Epithelial cell of prostate (primary cell): ENCODE data around the gene TEAD1.

Experiments
- DNase-seq: peaks from one replicate; pipeline ENCODE4 v3.0.0-alpha.2; 2011; ENCODE audit warnings: low read depth, low spot score
- H3K27ac ChIP-seq: fragments of 450-650 bp; 2 replicates; pipeline ENCODE4 v1.5.1; 2017; ENCODE audit warnings: mild to moderate bottlenecking

The TEAD1 gene

DNA sequence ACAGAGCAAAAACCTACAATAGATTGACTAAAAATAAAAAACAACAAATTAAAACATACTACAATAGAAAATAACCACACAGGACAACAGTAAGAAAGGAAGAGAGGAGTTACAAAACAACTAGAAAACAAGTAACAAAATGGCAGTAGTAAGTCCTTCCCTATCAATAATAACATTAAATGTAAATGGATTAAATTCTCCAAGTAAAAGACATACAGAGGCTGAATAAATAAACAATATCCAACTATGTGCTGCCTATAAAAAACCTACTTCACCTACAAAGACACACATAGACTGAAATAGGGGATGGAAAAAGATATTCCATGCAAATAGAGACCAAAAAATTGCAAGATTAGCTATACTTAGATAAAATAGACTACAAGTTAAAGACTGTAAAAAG, 277.9 kb downstream of the TEAD1 start:
- DNase-seq = no peak
- H3K27ac ChIP-seq = no peak overlapping the region

DNA sequence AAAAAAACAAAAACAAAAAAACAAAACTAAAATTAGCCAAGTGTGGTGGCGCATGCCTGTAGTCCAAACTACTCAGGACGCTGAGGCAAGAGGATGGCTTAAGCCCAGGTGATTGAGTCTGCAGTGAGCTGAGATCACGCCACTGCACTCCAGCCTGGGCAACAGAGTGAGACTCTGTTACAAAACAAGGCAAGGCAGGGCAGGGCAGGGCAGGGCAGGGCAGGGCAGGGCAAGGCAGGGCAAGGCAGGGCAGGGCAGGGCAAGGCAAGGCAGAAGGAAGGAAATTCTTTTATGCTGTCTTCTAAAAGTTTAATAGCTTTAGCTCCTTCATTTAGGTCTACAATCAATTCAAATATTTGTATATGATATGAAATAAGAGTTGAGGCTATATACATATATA, 284.8 kb downstream of the TEAD1 start:
- peak overlapping the region; percentile 61 for H3K27ac ChIP-seq

DNA sequence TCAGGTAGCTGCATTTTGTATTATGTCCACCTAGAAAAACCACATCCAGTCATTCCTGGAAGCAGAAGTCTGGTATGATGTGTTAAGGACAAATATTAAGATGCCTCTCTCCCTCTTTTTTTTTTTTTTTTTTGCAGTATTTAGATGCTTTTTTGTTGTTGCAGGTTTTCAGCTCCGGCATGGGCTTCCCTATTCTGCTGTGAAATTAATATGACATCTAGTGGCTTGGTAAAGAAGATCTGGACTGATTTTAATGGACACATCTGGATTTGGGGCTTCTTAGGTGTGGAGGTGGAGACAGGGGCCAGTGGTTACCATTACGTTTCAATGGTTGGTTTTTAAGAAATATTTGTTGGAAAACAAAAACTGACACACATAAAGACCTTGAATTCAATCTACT, 287.4 kb downstream of the TEAD1 start:
- no peak for DNase-seq
- no peak overlapping the region for H3K27ac ChIP-seq

More for the DNA sequence above, 284.8 kb downstream of the TEAD1 start:
- DNase-seq = no peak

DNA sequence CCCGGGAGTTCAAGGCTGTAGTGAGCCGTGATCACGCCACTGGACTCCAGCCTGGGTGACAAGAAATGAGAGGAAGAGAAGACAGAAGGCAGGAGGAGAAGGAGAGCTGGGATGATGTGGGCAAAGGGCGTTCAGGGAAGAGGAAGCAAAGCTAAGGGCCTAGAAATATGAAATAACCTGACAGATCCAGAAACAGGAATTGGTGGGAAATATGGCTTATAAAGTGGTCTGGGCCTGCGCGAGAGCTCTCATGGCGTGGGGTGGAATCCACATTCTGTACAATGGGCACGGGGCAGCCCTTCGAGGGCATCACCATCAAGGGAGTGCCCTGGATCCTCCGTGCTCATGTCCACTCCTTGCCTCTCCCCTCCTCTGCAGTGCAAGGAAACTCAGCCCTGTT, 288.1 kb downstream of the TEAD1 start:
- DNase-seq = no peak
- no peak overlapping the region for H3K27ac ChIP-seq

DNA sequence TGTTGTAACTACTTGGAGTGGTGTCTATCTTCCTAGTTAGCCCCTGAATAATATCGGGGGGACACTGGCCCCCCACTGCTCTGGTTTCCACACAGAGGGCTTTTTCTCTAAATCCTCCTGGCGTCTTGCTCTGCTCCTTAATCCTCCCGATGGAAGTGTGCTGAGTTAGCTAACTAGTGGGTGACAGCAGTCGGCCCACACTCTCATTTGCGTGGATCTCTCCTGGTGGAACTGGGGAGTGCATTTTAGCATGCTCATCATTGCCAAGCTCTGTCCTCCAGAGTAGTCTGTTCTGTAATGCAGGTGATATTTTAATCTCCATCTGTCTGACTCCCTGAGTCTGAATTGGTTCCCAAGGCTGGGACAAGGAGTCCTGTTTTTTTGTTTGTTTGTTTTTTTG, 288.8 kb downstream of the TEAD1 start:
- DNase-seq = no peak
- H3K27ac ChIP-seq = no peak overlapping the region

DNA sequence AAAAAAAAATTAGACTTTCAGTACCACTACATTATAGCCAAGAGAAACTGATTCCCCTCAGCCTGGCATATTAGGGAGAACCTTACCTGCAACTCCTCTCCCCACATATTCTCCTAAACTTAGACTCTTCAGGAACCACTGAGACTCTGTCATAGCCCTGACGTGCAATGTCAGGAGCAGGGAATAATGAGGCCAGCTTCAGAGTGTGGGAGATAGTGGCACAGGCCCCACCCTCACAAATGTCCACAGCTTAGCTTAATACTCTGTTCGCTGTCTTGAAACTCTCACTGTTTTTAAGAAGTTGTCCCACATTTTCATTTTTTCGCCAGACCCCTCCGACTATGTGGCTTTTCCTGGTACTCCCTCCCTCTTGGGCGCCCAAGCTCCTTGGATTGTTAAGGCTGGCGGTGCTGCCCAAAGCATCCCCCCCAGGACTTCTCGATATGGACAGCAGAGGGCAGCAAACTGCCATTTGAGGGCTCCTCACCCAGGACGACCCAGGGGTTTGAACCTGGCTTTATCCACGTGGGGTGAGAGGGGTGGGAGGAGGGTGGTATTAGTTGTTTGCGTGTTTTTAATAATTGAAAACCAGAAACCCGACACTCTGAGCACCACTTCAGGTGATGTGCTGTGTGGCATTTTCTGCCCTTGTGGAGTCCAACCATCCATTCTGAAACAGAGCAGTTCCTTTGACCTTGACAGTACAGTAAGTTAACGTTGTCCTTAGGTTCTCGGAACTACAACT, 289.7 kb downstream of the TEAD1 start:
- no peak overlapping the region for H3K27ac ChIP-seq
- no peak for DNase-seq

DNA sequence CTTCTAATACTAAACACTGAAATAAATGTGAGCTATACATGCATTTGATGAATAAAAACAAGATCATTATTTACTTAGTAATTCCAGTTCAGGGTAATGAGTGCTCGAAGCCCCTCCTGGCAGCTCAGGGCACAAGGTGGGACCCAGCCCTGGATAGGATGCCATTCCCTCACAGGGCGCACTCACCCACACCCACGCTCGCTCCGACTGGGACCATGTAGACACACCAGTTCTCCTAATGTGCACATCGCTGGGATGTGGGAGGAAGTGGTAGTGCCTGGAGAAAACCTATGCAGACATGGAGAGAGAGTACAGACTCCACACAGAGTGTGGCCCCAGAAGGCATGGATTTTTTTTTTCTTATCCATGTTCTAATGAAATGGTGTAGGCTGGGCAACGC, 290.4 kb downstream of the TEAD1 start:
- DNase-seq = no peak
- no peak overlapping the region for H3K27ac ChIP-seq

DNA sequence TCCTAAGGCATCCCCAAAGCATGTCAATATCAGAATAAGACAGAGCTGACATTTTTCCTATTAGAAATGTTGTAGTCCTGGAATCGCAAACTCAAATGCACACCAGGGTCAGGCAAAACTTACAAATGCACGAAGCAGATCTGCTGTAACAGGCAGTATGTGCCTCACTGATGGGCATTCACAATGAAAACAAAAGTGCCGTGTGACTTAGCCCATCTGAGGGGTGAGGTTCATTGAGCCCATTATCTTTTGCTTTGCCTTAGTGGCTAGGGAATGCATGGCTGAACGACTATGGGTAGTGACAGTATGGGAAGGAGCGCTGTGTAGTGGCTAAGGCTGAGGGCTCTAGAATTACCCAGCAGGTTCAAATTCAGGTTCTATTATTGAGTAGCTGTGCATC, 291.8 kb downstream of the TEAD1 start:
- no peak overlapping the region for H3K27ac ChIP-seq
- no peak for DNase-seq

DNA sequence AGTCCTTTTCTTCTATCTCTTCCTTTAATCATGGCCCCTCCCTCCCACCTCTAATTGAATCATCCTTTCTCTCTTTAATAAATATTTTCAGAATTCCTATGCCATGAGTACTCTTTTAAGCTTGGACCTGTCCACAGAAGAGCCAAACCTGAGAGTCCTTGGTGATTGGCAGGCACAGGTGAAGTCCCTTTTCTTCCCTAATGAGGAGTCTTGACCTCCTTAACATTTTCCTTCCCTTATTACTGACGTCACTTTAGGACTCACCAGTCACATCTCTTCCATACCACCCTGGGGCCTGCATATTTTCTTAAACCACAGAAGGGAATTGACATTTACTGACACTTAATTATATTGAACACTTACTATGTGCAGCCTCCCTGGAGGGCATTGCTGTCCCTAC, 293.9 kb downstream of the TEAD1 start:
- no peak for DNase-seq
- H3K27ac ChIP-seq = peak overlapping the region; percentile 46

DNA sequence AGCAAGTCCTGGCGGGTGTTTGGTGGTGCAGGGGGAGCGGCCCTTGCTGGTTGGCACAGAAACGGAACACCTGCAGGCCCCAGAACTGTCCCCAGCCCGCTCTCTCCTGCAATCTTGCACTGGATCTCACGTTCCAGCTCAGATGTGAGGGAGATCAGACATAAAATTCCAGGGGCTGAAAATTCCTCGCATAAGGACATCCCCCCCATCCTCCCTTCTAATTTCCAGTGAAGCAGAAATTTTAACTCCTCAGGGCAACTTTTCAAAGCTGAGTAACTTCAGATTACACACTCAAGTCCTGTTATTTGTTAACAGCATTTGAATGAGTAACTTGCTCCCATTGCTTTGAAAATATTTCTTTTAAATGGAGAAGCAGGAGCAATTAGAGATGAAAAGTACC, 294.6 kb downstream of the TEAD1 start:
- no peak for DNase-seq
- peak overlapping the region; percentile 46 for H3K27ac ChIP-seq

DNA sequence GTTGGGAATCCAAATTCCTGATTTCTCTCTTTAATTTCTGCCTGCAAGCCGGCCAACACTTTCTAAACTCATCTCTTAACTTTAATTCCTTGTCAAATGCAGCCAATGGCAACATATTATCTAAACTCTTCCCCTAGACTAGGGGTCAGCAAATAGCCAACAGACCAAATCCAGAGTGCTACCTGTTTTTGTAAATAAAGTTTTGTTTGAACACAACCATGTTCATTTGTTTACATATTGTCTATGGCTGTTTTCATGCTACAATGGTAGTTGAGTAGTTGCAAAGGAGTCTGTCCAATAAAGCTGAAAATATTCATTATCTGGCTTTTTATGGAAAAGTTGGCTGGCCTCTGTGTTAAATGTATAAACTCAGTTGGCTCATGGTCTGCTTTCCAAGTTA, 297.7 kb downstream of the TEAD1 start:
- DNase-seq = no peak
- H3K27ac ChIP-seq = no peak overlapping the region

DNA sequence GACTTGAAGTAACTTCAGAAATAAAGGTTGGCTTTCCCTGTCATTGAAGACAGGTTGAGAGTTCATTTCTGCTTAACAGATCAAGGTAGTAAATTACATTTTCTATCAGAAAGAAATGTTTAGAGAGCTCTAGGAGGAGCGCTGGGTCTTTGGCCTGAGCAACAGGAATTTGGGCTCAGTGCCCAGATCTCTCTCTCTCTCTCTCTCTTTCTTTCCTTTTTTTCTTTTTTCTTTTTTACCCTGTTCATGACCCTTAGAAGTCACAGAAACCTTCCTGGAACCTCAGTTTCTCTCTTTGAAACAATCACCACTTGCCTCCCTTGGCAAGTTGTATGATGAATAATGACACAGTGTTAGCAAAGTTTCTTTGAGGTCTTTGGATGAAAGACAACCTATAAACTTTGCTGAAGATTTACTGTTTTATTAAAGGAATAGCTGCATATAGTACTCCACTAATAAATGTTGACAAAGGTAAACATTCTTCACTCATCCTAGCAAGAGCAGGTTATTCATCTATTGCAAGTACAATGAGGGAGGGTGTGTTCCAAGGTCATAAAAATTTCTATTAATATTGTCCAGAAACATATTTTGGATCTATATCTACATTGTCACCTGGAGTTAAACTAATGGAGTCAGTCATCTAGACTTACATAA, 299.4 kb downstream of the TEAD1 start:
- no peak for DNase-seq
- no peak overlapping the region for H3K27ac ChIP-seq

DNA sequence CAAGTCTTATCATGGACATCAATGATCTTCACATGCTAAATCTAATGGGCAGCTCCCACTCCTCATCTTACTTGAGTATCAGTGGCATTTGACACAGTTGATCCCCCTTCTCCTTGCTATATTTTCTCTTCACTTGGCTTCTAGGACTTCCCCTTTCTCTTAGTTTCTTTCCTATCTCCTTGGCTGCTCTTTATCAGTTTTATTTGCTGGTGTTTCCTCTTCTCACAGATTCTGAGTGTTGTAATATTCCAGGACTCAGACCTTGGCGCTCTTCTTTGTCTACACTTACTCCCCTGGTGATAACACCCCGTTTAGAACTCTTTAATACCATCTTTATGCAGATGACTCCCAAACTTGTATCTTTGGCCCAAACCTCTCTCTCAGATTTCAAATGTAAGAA, 301.0 kb downstream of the TEAD1 start:
- no peak for DNase-seq
- no peak overlapping the region for H3K27ac ChIP-seq

DNA sequence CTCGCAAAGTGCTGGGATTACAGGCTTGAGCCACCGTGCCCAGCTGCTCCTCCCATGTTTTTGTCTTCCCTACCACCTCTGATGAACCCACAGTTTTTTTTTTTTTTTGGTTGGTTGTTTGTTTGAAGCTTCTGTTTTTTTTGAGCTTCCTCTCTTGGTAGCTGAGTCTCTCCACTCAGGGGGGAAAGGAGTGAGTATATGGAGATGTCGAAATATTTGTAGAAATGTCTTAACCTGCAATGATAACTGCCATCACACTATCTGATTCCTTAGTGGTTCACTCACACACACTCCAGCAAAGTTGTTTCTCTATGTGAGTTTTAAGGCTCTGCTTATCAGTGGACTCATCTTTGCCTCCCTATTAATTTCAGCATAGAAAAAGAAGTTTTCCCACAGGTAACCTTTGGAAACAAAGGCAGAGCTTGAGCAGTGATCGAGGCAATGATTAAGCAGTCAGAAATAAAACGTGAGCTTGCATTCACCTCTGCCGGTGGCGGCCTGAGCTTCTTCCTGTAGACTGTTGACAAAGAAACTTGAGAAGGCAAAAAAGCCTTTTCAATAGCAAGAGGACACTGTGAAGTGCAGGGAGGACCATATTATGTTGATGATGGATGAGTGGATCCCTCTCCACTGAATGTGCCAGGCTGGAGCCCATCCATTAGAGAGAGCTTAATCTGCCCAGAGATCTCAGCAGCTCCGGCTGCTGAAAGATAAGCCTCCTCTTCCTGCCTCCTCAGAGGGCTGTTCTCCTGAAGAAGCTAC, 305.9 kb downstream of the TEAD1 start:
- H3K27ac ChIP-seq = no peak overlapping the region
- no peak for DNase-seq

DNA sequence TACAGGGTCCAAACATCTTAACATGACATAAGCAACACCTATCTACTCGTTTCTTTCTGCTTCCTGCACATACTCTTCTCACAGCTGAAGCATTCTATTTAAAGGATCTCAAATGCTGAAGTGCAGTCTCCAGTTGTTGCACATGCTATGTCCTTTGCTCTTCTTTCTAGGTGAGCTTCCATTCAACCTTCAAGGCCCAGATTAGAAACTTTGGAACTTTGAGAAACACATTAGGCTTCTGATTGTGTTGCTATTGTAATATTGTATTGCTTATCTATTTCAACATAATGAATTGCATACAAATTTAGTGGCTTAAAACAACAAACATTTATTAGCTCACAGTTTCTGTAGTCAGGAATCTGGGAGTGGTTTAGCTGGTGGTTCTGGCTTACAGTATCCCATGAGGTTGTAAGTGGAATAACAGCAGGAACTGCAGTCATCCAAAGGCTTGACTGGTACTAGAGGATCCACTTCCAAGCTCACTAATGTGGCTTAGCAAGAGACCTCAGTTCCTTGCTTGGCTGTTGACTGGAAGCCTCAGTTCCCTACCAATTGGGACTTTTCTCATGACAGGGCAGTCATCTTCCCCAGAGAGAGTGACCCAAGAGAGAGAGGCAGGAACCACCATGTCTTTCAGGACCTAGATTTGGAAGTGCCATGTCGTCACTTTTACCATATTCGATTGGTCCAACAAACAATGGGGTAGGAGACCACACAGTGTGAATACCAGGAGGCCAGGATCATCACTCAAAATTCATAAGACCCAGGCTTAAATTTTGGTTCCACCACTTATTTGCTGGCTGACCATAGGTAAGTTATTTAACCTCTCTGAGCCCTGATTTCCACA, 307.7 kb downstream of the TEAD1 start:
- H3K27ac ChIP-seq = peak overlapping the region; percentile 7
- no peak for DNase-seq

DNA sequence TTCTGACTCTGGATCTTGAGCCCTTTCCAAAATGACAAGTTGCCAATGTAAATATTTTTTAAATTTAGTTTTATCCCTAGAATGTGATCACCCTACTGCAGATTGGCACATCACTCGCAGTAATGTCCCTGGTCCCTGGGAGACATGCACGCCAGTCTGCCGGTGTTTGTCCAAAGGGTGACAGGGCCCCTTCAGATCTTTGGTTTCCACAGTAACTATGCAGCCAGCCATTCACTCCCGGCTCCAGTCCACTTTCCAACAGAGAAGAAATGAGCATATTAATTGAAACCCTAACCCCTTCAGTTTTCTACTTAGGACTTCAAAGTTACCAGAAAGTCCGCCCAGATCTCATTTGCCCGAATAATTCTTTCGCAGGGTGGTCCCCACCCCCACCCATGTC, 309.1 kb downstream of the TEAD1 start:
- no peak overlapping the region for H3K27ac ChIP-seq
- DNase-seq = no peak

DNA sequence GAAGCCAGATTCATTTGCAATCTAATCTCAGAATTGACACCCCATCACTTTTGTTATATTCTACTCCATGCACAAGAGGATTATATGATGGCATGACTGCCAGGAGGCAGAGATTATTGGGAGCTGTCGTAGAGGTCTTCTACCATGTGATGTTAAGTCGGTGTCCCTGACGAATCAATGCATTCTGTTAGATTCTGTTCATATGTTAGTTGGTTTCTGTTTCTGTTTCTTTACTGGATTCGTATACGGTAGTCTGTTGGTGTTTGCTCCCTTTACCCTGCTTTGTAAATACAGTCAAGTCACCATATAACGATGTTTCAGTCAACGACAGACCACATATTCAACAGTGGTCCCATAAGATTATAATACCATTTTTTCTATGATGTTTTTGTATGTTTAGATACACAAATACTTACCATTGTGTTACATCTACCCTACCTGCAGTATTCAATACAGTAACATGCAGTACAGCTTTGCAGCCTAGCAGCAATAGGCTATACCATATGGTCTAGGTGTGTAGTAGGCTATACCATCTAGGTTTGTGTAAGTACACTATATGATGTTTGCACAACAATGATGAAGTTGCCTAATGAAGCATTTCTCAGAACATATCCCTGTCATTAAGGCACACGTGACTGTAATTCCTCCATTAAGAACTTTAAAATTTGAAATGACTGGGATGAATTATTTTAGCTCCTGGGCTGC, 312.1 kb downstream of the TEAD1 start:
- H3K27ac ChIP-seq = no peak overlapping the region
- DNase-seq = no peak

DNA sequence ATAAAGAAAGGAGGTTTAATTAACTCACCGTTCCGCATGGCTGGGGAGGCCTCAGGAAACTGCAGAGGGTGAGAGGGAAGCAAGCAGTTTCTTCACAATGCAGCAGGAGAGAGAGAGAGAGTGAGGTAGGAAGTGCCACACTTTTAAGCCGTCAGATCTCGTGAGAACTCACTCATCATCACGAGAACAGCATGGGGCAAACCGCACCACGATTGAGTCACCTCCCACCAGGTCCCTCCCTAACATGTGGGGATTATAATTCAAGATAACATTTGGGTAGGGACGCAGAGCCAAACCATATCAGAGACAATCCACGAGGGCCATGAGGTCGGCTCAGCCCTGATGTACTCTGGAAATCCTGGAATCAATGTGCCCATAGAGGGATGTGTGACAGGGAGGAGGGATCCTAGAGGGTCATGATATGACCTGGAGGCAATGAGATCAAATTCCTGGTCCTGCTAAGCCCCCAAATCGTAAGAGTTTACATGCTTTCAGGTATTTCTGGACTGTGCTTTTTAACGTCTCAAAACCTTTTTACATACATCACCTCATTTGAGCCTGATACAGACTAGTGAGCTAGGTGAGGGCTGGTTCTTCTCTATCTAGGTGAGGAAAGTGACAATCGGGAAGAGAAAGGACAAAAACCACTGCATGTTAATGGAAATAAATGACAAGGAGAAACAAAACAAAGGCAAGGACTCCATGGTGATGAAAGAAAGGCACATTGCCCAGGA, 315.4 kb downstream of the TEAD1 start:
- H3K27ac ChIP-seq = peak overlapping the region; percentile 26
- no peak for DNase-seq

DNA sequence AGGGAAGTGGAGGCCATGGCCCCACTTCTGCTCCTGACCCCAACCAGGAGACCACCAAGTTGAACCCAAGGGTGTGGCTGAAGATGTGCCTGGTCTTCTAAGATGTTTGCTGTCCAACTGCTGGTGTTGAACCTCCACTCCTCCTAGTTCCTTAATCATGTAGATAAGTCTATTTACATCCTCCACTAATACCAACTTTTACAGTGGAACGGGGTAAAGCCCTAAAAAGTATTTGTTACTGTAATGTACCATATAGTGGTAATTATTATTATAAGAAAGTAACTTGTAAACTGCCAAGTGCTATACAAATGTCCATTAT, 315.9 kb downstream of the TEAD1 start:
- no peak overlapping the region for H3K27ac ChIP-seq
- no peak for DNase-seq
